ENCODE measurements around the gene PTPRH. TPM values are rescaled to one million over a fixed set of nuclear protein-coding genes. Genes with fewer than 3 reads are reported as not detected.

Gene PTPRH
- polyA plus RNA-seq, 1 experiment: 4.3 TPM

DNA sequence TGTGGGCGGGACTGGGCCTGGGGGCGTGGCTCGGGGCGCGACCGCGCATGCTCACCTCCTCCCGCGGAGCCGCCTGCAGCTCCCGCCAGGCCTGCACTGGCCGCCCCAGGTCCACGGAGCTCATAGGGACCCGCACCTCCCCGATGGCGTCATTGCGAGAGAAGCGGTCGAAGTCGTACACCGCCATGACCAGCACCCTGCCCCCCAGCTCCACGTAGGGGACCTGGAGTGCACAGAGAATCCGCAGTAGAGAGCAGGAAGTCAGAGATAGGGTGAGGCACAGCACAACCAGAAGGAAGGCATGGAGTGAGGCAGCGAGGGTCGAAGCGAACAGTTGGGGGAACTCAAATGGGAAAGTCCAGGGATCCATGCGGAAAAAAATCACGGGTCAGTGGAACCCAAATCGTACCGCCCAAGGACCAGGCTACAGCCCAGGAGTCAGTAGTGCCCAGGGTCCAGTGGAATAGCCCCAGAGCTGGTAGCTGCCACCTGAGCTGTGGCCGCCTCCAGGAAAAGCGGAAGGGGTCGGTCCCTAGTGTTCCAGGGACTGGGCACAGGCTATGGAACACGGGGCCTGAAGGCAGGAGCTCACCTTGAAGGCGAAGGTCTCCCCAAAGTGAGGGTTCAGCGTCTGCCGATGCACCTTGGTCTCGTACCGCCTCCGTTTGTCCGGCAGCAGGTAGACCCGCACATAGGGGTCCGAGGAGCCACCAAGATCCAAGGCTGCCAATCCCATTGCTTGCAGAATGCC, 34.0 kb downstream of the PTPRH start:
- TF ChIP-seq, protein P1, sequence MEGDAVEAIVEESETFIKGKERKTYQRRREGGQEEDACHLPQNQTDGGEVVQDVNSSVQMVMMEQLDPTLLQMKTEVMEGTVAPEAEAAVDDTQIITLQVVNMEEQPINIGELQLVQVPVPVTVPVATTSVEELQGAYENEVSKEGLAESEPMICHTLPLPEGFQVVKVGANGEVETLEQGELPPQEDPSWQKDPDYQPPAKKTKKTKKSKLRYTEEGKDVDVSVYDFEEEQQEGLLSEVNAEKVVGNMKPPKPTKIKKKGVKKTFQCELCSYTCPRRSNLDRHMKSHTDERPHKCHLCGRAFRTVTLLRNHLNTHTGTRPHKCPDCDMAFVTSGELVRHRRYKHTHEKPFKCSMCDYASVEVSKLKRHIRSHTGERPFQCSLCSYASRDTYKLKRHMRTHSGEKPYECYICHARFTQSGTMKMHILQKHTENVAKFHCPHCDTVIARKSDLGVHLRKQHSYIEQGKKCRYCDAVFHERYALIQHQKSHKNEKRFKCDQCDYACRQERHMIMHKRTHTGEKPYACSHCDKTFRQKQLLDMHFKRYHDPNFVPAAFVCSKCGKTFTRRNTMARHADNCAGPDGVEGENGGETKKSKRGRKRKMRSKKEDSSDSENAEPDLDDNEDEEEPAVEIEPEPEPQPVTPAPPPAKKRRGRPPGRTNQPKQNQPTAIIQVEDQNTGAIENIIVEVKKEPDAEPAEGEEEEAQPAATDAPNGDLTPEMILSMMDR (IDR thresholded peaks at IDR 0.05; ENCODE audit: insufficient read depth, low read depth, low read length): no peak
- H3K4me3 ChIP-seq (ENCODE audit: low read depth, low read length): no peak overlapping the region
- DNase-seq (ENCODE audit: low read depth): no peak
- H3K27me3 ChIP-seq (ENCODE audit: control insufficient read depth, insufficient read depth, low read length): no peaks in the 10 kb centered on the region
- ChIA-PET POLR2A (no interaction called here), CTCF (interaction anchor here (2.1 kb wide), 1 partner anchor 34 kb away, joined by 5 read pairs; no protein-coding TSS in a partner anchor)
- no peaks in the 10 kb centered on the region for H3K36me3 ChIP-seq (ENCODE audit: control insufficient read depth, insufficient read depth, low read length)

DNA sequence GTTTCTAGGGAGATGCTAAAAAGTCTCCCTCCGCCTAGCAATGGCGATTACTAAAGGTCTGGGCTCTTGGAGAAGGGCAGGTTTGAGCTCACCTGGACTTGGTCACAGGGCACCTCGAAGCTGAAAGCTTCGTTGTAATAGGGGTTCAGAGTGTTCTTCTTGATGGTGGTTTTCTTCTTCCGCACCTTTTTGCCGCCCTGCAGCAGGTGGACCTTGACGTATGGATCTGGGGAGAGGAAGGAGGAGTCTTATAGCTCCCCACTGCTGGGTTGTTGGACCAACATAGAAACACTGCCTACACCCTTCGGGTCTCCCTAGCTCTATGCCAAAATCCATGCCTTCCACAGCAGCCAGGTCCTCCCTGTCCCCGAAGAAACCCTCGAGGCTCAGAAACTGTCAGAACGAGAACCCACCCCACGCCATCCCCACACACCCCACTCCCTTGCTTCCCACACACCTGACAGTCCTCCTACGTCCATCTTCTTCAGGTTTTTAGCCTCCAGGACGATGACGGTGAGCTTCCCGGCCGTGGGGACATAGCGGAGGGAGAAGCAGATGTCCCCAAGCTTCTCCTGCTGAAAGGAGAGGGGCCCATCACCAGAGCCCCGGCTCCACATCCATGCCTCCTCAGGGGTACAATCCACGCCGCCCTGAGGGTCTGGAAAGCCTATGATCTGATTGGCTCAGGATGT, 34.7 kb downstream of the PTPRH start:
- TF ChIP-seq, protein P1 (IDR thresholded peaks at IDR 0.05; ENCODE audit: insufficient read depth, low read depth, low read length): no peak
- 0 out of 2 replicates have a peak, but pooled peaks cover 2% of the 10 kb centered on the region for H3K27me3 ChIP-seq (ENCODE audit: control insufficient read depth, insufficient read depth, low read length)
- ChIA-PET POLR2A (no interaction called here), CTCF (interaction anchor here (1.0 to 2.1 kb wide), 2 partner anchors 33 to 118 kb away, joined by 3 to 5 read pairs; no protein-coding TSS in a partner anchor)
- no peaks in the 10 kb centered on the region for H3K36me3 ChIP-seq (ENCODE audit: control insufficient read depth, insufficient read depth, low read length)
- DNase-seq (ENCODE audit: low read depth): no peak
- H3K4me3 ChIP-seq (ENCODE audit: low read depth, low read length): no peak overlapping the region

DNA sequence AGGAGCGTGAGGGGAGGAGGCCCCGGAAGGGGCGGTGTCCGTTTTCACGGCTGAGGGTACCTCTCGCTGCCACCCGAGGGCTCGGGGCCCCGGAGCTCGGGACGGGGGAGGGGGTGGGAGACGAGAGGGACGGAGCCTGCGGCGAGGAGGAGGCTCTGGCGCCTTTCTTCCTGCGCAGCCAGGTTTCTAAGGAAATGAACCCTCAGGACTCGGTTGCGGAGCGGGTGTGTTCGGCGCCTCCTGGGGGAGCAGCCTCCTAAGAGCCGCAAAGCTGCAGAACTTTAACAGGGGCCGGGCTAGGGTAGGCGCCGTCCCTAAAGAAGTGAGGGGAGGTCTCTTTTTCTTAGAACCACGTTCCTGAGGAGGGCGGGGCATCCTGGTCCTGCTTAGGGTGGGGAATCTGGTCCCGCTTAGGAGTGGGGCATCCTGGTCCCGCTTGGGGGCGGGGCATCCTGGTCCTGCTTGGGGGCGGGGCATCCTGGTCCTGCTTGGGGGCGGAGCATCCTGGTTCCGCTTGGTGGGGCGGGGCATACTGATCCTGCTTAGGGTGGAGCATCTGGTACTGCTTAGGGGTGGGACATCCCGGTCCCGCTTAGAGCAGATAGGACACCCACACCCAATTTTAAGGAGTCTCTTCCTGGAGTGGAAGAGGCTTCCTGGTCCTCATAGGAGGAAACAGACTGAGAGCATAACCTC, 35.4 kb downstream of the PTPRH start:
- Histone ChIP-seq H3K36me3 (ENCODE audit: control insufficient read depth, insufficient read depth, low read length) (no peaks in the 10 kb centered on the region), H3K4me3 (ENCODE audit: low read depth, low read length) (peak overlapping the region; percentile 66), H3K27me3 (ENCODE audit: control insufficient read depth, insufficient read depth, low read length) (0 out of 2 replicates have a peak, but pooled peaks cover 2% of the 10 kb centered on the region)
- TF ChIP-seq, protein P1 (IDR thresholded peaks at IDR 0.05; ENCODE audit: insufficient read depth, low read depth, low read length): peak; percentile 23; the same call in 1 of the 2 replicates
- POLR2A ChIA-PET: interaction anchor here (0.5 kb wide), 1 partner anchor 83 kb away, joined by 9 read pairs; no protein-coding TSS in a partner anchor
- CTCF ChIA-PET: interaction anchor here (1.0 to 1.1 kb wide), 3 partner anchors 13 to 294 kb away, joined by 3 to 10 read pairs (median 4); no protein-coding TSS in a partner anchor
- peak; percentile 47 for DNase-seq (ENCODE audit: low read depth)

DNA sequence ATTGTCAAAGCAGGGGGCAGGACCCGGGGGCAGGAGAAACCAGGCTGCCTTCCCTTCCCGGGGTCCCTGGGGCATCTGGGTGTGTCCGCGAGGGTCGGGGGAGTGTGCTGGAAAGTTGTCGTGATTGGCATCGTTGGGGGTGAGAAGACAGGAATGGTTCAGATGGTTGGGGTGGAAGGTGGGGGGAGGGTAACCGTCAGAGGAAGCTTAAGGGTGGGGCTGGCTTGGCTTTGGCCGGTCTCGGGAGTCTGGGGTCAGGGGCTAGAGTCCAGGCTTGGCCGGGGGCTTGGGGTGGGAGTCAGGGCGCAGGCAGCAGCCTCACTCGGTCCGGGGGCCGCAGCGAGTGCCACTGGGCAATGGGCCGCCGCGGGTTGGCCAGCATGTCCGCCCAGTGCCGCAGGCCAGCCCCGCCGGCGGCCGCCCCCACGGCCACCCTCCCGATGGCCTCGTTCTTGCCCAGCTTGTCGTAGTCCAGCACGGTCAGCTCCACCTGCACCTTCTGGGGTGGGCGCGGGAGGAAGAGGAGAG, 36.1 kb downstream of the PTPRH start:
- CTCF ChIA-PET: interaction anchor here (1.0 to 1.1 kb wide), 3 partner anchors 13 to 294 kb away, joined by 3 to 10 read pairs (median 4); no protein-coding TSS in a partner anchor

More for the DNA sequence above, 36.1 kb downstream of the PTPRH start:
- Histone ChIP-seq H3K4me3 (ENCODE audit: low read depth, low read length) (peak overlapping the region; percentile 66), H3K36me3 (ENCODE audit: control insufficient read depth, insufficient read depth, low read length) (no peaks in the 10 kb centered on the region), H3K27me3 (ENCODE audit: control insufficient read depth, insufficient read depth, low read length) (0 out of 2 replicates have a peak, but pooled peaks cover 2% of the 10 kb centered on the region)
- POLR2A ChIA-PET: no interaction called here
- DNase-seq (ENCODE audit: low read depth): no peak
- TF ChIP-seq, protein P1 (IDR thresholded peaks at IDR 0.05; ENCODE audit: insufficient read depth, low read depth, low read length): no peak
